Upper lobe of left lung (tissue), 6 donors: ENCODE data around the gene AFF3. TPM values are rescaled to one million over a fixed set of nuclear protein-coding genes. Genes with fewer than 3 reads are reported as not detected.

ENCODE experiments used
- ATAC-seq, 2 donors: fragments of 200-7000 bp; cut with Tn5 transposase; one replicate each; pipeline ENCODE4 v1.9.1; 2022; ENCODE audit warnings: mild to moderate bottlenecking in 2 of 2, moderate library complexity in 2 of 2; ENCODE audit not compliant: low FRiP score in 2 of 2
- DNase-seq, 2 donors: peaks; one replicate each; pipeline ENCODE4 v3.0.0-alpha.2; 2019 to 2020
- H3K27ac ChIP-seq, 4 donors: fragments of 200-600 bp; sonication (generic); one replicate each; pipeline ENCODE4 v1.5.1; 2016 to 2019
- H3K27me3 ChIP-seq, 4 donors: fragments of 200-600 bp; sonication (generic); one replicate each; pipeline ENCODE4 v1.5.1; 2017 to 2019
- H3K36me3 ChIP-seq, 4 donors: fragments of 200-600 bp; sonication (generic); one replicate each; pipeline ENCODE4 v1.5.1; 2016 to 2019
- H3K4me1 ChIP-seq, 4 donors: fragments of 200-600 bp; sonication (generic); one replicate each; pipeline ENCODE4 v1.5.1; 2018 to 2019
- H3K4me3 ChIP-seq, 4 donors: fragments of 200-600 bp; sonication (generic); one replicate each; pipeline ENCODE4 v1.5.1; 2017 to 2019; ENCODE audit warnings: mild to moderate bottlenecking in 2 of 4, moderate library complexity in 1 of 4
- H3K9me3 ChIP-seq, 4 donors: fragments of 200-600 bp; sonication (generic); one replicate each; pipeline ENCODE4 v1.5.1; 2018 to 2019
- EP300 ChIP-seq, 4 donors: sonication (generic); formaldehyde crosslinking; IDR thresholded peaks; one replicate each; pipeline ENCODE4 v1.5.1; 2017; ENCODE audit warnings: antibody characterized with exemption in 4 of 4, control low read depth in 2 of 4
- POLR2A ChIP-seq, 4 donors: fragments of 450-650 bp; IDR thresholded peaks; one replicate each; pipeline ENCODE4 v1.5.1; 2016 to 2017; ENCODE audit warnings: antibody characterized with exemption in 4 of 4, mild to moderate bottlenecking in 2 of 4
- POLR2AphosphoS5 ChIP-seq, 2 donors: sonication (generic); formaldehyde crosslinking; IDR thresholded peaks; one replicate each; pipeline ENCODE4 v1.5.1; 2017; ENCODE audit warnings: antibody characterized with exemption in 2 of 2
- WGBS, 2 donors: methylation state at CpG; one replicate each; pipeline ENCODE4 v1.1.5; 2017 to 2018; 5-methylcytosine and 5-hydroxymethylcytosine counted together
- total RNA-seq, 6 donors: library from RNA; depleted of rRNA in 4 of 6; stranded (reverse); fragments of >200 nt in 4 of 6; gene quantifications; one replicate each; pipeline versions ENCODE4 v1.1.0 to v1.2.1, GENCODE V29; 2016 to 2021
- TF ChIP-seq, protein P1 (sequence below), 6 experiments: fragments of 450-650 bp in 4 of 6; fragments of 200-600 bp in 2 of 6; sonication (generic) in 2 of 6; IDR thresholded peaks; one replicate each; pipeline ENCODE4 v1.5.1; 2016 to 2019; ENCODE audit warnings: antibody characterized with exemption in 6 of 6
- donor health status: DM: no; HTN: no; CAD: no; lungs with moderate emphysema.
- donor health status: DM: no; HTN: yes; CAD: no; lungs with severe emphysema.

The AFF3 gene
- total RNA-seq, 6 donors from 2014 or later = 21.0 to 195 (median 47.9) TPM

DNA sequence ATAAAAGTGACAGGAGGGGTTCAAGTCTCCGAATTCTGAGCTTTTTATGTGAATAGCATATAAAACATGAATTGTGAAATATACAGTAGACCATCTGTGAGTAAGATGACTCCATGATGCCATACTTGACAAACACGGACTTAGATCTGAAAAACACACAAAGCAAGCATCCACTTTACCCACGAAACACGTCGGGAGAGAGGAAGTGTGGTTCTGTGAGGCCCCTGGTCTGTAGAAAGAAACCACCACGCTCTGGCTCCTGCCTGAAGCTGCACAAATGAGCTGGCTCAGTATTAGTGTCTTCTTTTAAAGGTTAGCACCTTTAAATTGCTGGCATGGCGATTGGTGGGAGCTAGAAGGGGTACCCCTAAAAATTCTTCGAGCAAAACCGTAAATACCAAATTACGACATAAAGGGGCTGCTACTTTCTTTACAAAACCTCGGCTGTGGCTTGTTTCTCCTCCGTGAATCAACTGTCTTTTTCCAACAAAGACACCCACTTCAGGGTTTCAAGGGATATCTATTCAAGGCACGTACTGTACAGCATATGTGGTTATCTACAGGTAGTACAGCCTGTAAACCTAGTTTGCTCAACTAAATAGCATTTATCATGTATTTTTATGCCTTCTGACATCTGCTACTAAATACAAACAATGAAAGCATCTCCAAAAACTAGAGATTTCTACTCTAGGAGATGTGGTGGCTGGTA lies 70.9 kb downstream of the AFF3 start:
- ATAC-seq (no peak), DNase-seq (no peak)
- H3K36me3 ChIP-seq = no peaks in the 10 kb centered on the region
- H3K27ac ChIP-seq = no peak overlapping the region
- no peak overlapping the region for H3K4me3 ChIP-seq
- WGBS, 2 donors = 58 to 79% methylated on average over 13 of the region's 13 CpGs
- H3K27me3 ChIP-seq = no peaks in the 10 kb centered on the region
- TF ChIP-seq POLR2AphosphoS5 (IDR thresholded peaks at IDR 0.05) = no peak
- TF ChIP-seq POLR2A (IDR thresholded peaks at IDR 0.05) = no peak
- no peak for TF ChIP-seq EP300 (IDR thresholded peaks at IDR 0.05)
- TF ChIP-seq, protein P1, sequence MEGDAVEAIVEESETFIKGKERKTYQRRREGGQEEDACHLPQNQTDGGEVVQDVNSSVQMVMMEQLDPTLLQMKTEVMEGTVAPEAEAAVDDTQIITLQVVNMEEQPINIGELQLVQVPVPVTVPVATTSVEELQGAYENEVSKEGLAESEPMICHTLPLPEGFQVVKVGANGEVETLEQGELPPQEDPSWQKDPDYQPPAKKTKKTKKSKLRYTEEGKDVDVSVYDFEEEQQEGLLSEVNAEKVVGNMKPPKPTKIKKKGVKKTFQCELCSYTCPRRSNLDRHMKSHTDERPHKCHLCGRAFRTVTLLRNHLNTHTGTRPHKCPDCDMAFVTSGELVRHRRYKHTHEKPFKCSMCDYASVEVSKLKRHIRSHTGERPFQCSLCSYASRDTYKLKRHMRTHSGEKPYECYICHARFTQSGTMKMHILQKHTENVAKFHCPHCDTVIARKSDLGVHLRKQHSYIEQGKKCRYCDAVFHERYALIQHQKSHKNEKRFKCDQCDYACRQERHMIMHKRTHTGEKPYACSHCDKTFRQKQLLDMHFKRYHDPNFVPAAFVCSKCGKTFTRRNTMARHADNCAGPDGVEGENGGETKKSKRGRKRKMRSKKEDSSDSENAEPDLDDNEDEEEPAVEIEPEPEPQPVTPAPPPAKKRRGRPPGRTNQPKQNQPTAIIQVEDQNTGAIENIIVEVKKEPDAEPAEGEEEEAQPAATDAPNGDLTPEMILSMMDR (IDR thresholded peaks at IDR 0.05) = no peak
- H3K9me3 ChIP-seq = no peaks in the 10 kb centered on the region
- H3K4me1 ChIP-seq = peaks cover 8 to 34% (median 22%) of the 10 kb centered on the region in 4 donors

DNA sequence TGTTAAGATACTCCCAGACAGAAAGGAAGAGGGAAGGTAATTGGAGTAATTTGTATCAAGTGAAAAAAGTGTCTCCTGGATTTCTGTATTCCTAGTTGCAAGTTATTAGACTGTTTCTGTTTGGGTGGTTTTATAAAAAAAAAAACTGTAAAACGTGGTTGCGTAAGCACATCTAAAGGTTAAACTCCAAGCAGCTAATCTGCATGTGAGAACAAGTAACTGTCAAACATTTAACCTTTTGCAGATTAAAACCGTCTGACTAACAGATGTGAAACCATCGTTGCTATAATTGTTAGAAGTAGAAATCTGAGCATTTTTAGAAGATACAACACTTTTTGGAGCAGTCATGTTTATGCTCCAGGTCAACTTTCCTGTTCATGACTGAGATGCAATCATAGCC lies 72.3 kb downstream of the AFF3 start:
- TF ChIP-seq, protein P1 (IDR thresholded peaks at IDR 0.05) = no peak
- TF ChIP-seq EP300 (IDR thresholded peaks at IDR 0.05) (no peak), POLR2A (IDR thresholded peaks at IDR 0.05) (no peak), POLR2AphosphoS5 (IDR thresholded peaks at IDR 0.05) (no peak)
- Histone ChIP-seq H3K4me1 (peaks cover 18 to 42% (median 27%) of the 10 kb centered on the region in 4 donors), H3K27me3 (no peaks in the 10 kb centered on the region), H3K27ac (no peak overlapping the region), H3K4me3 (no peak overlapping the region), H3K9me3 (no peaks in the 10 kb centered on the region), H3K36me3 (no peaks in the 10 kb centered on the region)
- ATAC-seq (no peak), DNase-seq (no peak)
- 36% methylated on average over 4 of the region's 4 CpGs for WGBS, 2 donors

DNA sequence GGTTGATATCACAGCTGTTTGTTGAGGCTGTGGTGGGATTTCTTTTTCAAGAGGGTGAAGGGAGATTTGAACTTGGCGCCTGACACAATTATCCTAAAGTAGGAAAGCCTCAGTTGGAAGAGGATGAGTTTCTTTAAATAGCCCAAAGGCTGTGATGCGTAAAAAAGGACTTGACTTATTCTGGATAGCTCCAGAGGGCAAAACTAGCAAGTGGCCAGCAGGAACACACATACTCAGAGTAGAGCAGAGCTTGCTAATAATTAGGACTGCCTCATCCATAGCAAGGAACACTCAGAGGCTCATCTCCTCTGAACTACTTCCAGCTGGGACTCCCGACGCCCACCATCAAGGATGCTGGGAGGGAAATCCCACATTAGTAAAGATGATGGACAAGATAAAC lies 74.0 kb downstream of the AFF3 start:
- no peaks in the 10 kb centered on the region for H3K27me3 ChIP-seq
- TF ChIP-seq POLR2AphosphoS5 (IDR thresholded peaks at IDR 0.05) (no peak), POLR2A (IDR thresholded peaks at IDR 0.05) (no peak), EP300 (IDR thresholded peaks at IDR 0.05) (no peak)
- TF ChIP-seq, protein P1 (IDR thresholded peaks at IDR 0.05) = no peak
- ATAC-seq (no peak), DNase-seq (no peak)
- H3K27ac ChIP-seq = peak overlapping the region; percentile 58 to 69 (median 64)
- no peaks in the 10 kb centered on the region for H3K36me3 ChIP-seq
- H3K4me3 ChIP-seq = no peak overlapping the region
- no peaks in the 10 kb centered on the region for H3K9me3 ChIP-seq
- peaks cover 18 to 42% (median 27%) of the 10 kb centered on the region in 4 donors for H3K4me1 ChIP-seq
- 86 to 97% methylated on average over 4 of the region's 4 CpGs for WGBS, 2 donors

DNA sequence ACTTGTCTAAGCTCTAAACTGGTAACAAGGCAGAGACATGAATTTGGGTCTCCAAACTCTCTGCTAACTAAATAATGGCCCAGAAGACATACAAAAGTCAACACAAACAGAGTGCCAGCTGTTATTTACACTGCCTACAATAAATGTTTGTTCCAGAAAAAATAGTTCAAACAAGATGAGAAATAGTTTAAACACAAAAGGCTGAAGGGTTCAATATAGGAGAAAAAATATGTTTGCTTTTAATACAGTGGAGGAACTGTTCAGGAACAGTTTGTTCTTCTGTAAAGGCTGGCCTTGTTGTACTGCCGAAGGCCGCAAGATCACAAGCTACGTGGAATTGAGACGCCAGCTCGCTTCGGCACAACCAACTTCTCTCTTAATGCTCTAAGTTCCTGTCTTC lies 74.6 kb downstream of the AFF3 start:
- DNase-seq (peak in 1 of 2 donors; percentile 57), ATAC-seq (peak; percentile 19 to 76)

More for the DNA sequence above, 74.6 kb downstream of the AFF3 start:
- H3K36me3 ChIP-seq = no peaks in the 10 kb centered on the region
- TF ChIP-seq EP300 (IDR thresholded peaks at IDR 0.05) (no peak), POLR2AphosphoS5 (IDR thresholded peaks at IDR 0.05) (no peak), POLR2A (IDR thresholded peaks at IDR 0.05) (no peak)
- TF ChIP-seq, protein P1 (IDR thresholded peaks at IDR 0.05) = no peak
- no peak overlapping the region for H3K4me3 ChIP-seq
- peak overlapping the region; percentile 58 to 69 (median 64) for H3K27ac ChIP-seq
- peaks cover 18 to 42% (median 27%) of the 10 kb centered on the region in 4 donors for H3K4me1 ChIP-seq
- WGBS, 2 donors = 35 to 60% methylated on average over 6 of the region's 6 CpGs
- no peaks in the 10 kb centered on the region for H3K27me3 ChIP-seq
- no peaks in the 10 kb centered on the region for H3K9me3 ChIP-seq
